HepG2 (cell line): ENCODE measurements around the gene ETHE1. TPM values are rescaled to one million over a fixed set of nuclear protein-coding genes. Genes with fewer than 3 reads are reported as not detected.

ENCODE experiments used
- ATAC-seq: fragments of 200-7000 bp; cut with Tn5 transposase; 3 replicates; pipeline ENCODE4 v1.9.1; 2020; ENCODE audit warnings: mild to moderate bottlenecking, moderate library complexity
- BruUV-seq: library from RNA; stranded (reverse); fragments of 400-500 nt; replicated peaks from 2 replicates; lab custom pipeline; 2021; lab: Mats Ljungman, UMichigan
- CTCF ChIA-PET: fragments of 300-600 bp; formaldehyde crosslinking; extraction: SDS; loops from one replicate; lab custom pipeline; 2021; ENCODE audit warnings: low total read pairs, inconsistent platforms, low intra/inter-chr PET ratio; lab: Yijun Ruan, JAX
- POLR2A ChIA-PET: fragments of 350-600 bp; sonication (Branson Sonifier 250); formaldehyde crosslinking; loops from one replicate; lab custom pipeline; 2020; ENCODE audit warnings: antibody characterized with exemption, inconsistent platforms; lab: Yijun Ruan, JAX
- DNase-seq: peaks from one replicate; pipeline ENCODE4 v3.0.0-alpha.2; 2015; ENCODE audit warnings: low spot score
- FAIRE-seq: peaks from 3 replicates; lab custom pipeline; 2011; peaks lifted over from hg19 to GRCh38; lab: Jason Lieb, UNC
- H2AFZ ChIP-seq: one replicate; pipeline ENCODE4 v1.6.1; 2011; ENCODE audit warnings: low read length, inconsistent platforms
- H3K27ac ChIP-seq: fragments of 300-600 bp; 3 replicates; pipeline ENCODE4 v1.8.0; 2011; ENCODE audit warnings: mixed run types, mild to moderate bottlenecking, mixed read lengths, low read length, inconsistent platforms; ENCODE audit not compliant: insufficient read depth; ENCODE audit errors: extremely low read length
- H3K27me3 ChIP-seq, 2 experiments: fragments of 200-600 bp in 1 of 2; 2 replicates in 1 of 2; 3 replicates in 1 of 2; pipeline versions ENCODE4 v1.6.0 to v1.8.0; 2011; ENCODE audit warnings: low read length in 2 of 2, mild to moderate bottlenecking in 2 of 2, moderate library complexity in 2 of 2, inconsistent platforms in 1 of 2; ENCODE audit not compliant: insufficient read depth in 2 of 2, control insufficient read depth in 1 of 2
- H3K36me3 ChIP-seq, 2 experiments: fragments of 200-600 bp in 1 of 2; replicated peaks in 1 of 2; 2 replicates in 1 of 2; 3 replicates in 1 of 2; pipeline versions ENCODE4 v1.5.1 to v1.8.0; 2011; ENCODE audit warnings: low read length in 2 of 2, inconsistent platforms in 1 of 2; ENCODE audit not compliant: insufficient read depth in 2 of 2, control insufficient read depth in 1 of 2
- H3K4me1 ChIP-seq: 2 replicates; pipeline ENCODE4 v1.5.1; 2012; ENCODE audit warnings: low read length, inconsistent platforms; ENCODE audit not compliant: insufficient read depth
- H3K4me2 ChIP-seq: 2 replicates; pipeline ENCODE4 v1.6.0; 2011; ENCODE audit warnings: low read depth, low read length, inconsistent platforms
- H3K4me3 ChIP-seq, 3 experiments: fragments of 200-600 bp in 1 of 3; sonication (generic), shearing (Covaris generic) in 1 of 3; replicated peaks in 1 of 3; 2 replicates each; pipeline ENCODE4 v1.5.1; 2011 to 2016; ENCODE audit warnings: low read length in 3 of 3, inconsistent platforms in 2 of 3, low read depth in 2 of 3, mild to moderate bottlenecking in 2 of 3, control low read depth in 1 of 3, mixed read lengths in 1 of 3; ENCODE audit not compliant: insufficient read depth in 1 of 3
- H3K79me2 ChIP-seq: one replicate; pipeline ENCODE4 v1.6.1; 2011; ENCODE audit warnings: low read length, inconsistent platforms; ENCODE audit not compliant: insufficient read depth
- H3K9ac ChIP-seq: 2 replicates; pipeline ENCODE4 v1.6.0; 2011; ENCODE audit warnings: mild to moderate bottlenecking, low read depth, low read length, inconsistent platforms; ENCODE audit not compliant: insufficient read depth
- H3K9me3 ChIP-seq: 2 replicates; pipeline ENCODE4 v1.5.1; 2012; ENCODE audit warnings: mild to moderate bottlenecking, low read length
- H4K20me1 ChIP-seq: 2 replicates; pipeline ENCODE4 v1.6.0; 2011; ENCODE audit warnings: inconsistent platforms, mild to moderate bottlenecking, low read length, moderate library complexity; ENCODE audit not compliant: insufficient read depth
- ATRX ChIP-seq: sonication (generic); formaldehyde crosslinking; IDR thresholded peaks from 2 replicates; pipeline ENCODE4 v1.4.0; 2020; ENCODE audit warnings: missing genetic modification reagents, borderline replicate concordance
- DMAP1 ChIP-seq: IDR thresholded peaks from 2 replicates; pipeline ENCODE4 v1.6.1; 2016
- MAZ ChIP-seq, 2 experiments: sonication (generic) in 1 of 2; formaldehyde crosslinking in 1 of 2; IDR thresholded peaks; 2 replicates each; pipeline versions ENCODE4 v1.5.0 to v1.6.1; 2012 to 2020; ENCODE audit warnings: low read depth in 2 of 2, mild to moderate bottlenecking in 2 of 2, borderline replicate concordance in 1 of 2, improper control_type of control experiment in 1 of 2, low read length in 1 of 2, missing genetic modification reagents in 1 of 2, moderate library complexity in 1 of 2
- NR2F1 ChIP-seq, 2 experiments: fragments of 450-650 bp in 1 of 2; formaldehyde crosslinking in 1 of 2; IDR thresholded peaks; 2 replicates each; pipeline versions ENCODE4 v1.5.0 to v1.6.1; 2016 to 2020; ENCODE audit warnings: mild to moderate bottlenecking in 1 of 2, missing compliant biosample characterization in 1 of 2, missing genetic modification reagents in 1 of 2, moderate library complexity in 1 of 2
- PRPF4 ChIP-seq: fragments of 200-400 bp; formaldehyde crosslinking; IDR thresholded peaks from 2 replicates; pipeline ENCODE4 v1.6.1; 2016; ENCODE audit warnings: low read length, low read depth; ENCODE audit not compliant: poor library complexity, severe bottlenecking
- ZNF431 ChIP-seq: sonication (generic); formaldehyde crosslinking; IDR thresholded peaks from 2 replicates; pipeline ENCODE4 v1.9.0; 2022; ENCODE audit warnings: missing genetic modification reagents, low read depth, mild to moderate bottlenecking, borderline replicate concordance
- WGBS: methylation state at CpG from one replicate; pipeline ENCODE4 v1.1.6; 2017; ENCODE audit warnings: low lambda C conversion rate; 5-methylcytosine and 5-hydroxymethylcytosine counted together
- in situ Hi-C: cut with HindIII; loops from 2 replicates; pipeline ENCODE4 v1.10.0; 2017; ENCODE audit warnings: low pct_unique_long_range_greater_than_20kb; ENCODE audit not compliant: extremely low pct_ligation_motif_present
- intact Hi-C: fragments of 100-400 bp; cut with micrococcal nuclease; formaldehyde crosslinking; loops from one replicate; pipeline ENCODE4 v1.10.0; 2022; ENCODE audit not compliant: unreplicated experiment
- polyA plus RNA-seq, 8 experiments: library from polyadenylated mRNA; depleted of rRNA in 3 of 8; stranded (reverse) in 7 of 8; unstranded in 1 of 8; fragments of >200 nt; fragmentation: Illumina TruSeq in 4 of 8; extraction: Trizol in 4 of 8; gene quantifications; 2 replicates each; pipeline versions ENCODE4 v1.2.1 to v1.2.3, GENCODE V29; 2011 to 2016; ENCODE audit warnings: low read depth in 4 of 8, missing spikeins in 1 of 8, mixed read lengths in 1 of 8; ENCODE audit not compliant: insufficient read depth in 1 of 8
- total RNA-seq, 5 experiments: library from RNA; depleted of rRNA; stranded (reverse); fragments of >200 nt; fragmentation: Illumina TruSeq; extraction: Trizol; gene quantifications; 2 replicates each; pipeline ENCODE4 v1.2.3, GENCODE V29; 2016; ENCODE audit warnings: low read depth in 1 of 5
- TF ChIP-seq, protein P1 (sequence below): IDR thresholded peaks from 2 replicates; pipeline ENCODE4 v1.6.1; 2016; ENCODE audit warnings: low read depth
- TF ChIP-seq, protein P2 (sequence below): sonication (generic); formaldehyde crosslinking; IDR thresholded peaks from 2 replicates; pipeline ENCODE4 v1.4.0; 2020; ENCODE audit warnings: missing genetic modification reagents, mild to moderate bottlenecking, borderline replicate concordance
- TF ChIP-seq, protein P3 (sequence below): sonication (generic); formaldehyde crosslinking; IDR thresholded peaks from 2 replicates; pipeline ENCODE4 v1.4.0; 2020; ENCODE audit warnings: missing genetic modification reagents

Gene ETHE1
- total and polyA plus RNA-seq, 2 of the 13 experiments (the other 11 are each of a cell fraction or from before 2014, with no cell fraction given) = 32.5 to 58.4 TPM

DNA sequence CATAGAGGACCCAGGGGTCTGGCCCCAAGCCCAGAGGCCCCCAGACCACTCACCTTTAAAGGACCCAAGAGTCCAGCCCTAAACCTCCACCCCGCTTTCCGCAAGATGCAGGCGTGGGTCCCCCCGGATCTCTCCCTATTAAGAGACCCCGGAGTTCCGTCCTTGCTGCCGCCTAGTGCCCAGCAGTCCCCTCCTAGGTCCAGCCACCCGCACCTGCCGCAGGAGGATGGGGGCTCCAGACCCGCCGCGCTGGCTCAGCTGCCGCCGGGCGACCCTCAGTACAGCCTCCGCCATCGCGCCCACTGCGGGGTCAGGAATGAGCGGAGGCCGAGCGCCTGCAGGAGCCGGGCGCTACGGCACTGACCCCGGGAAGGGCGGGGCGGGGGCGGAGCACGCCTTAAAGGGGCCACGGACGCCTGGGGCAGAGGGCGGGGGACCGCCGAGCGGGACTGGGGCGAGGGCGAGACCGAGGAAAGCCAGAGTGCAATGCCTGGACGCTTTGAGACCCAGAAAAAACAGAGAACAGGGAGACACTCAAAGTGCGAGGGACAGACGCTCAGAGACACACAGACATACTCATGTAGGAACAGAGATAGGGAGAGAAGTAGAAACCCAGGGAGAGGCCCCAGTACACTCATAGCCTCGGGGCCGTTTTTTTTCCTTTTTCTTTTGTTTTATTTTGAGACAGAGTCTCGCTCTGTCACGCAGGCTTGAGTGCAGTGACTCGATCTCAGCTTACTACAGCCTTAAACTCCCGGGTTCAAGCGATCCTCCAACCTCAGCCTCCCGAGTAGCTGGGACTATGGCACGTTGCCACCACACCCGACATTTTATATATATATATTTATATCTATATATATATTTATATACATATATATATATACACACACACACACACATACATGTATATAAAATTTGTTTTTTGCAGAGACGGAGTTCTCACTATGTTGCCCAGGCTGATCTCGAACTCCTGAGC, at the start of gene ETHE1 (continued):
- TF ChIP-seq NR2F1 (CRISPR knock-in tag; IDR thresholded peaks at IDR 0.05) (no peak), ZNF431 (CRISPR knock-in tag) (no peak), ATRX (no peak)

DNA sequence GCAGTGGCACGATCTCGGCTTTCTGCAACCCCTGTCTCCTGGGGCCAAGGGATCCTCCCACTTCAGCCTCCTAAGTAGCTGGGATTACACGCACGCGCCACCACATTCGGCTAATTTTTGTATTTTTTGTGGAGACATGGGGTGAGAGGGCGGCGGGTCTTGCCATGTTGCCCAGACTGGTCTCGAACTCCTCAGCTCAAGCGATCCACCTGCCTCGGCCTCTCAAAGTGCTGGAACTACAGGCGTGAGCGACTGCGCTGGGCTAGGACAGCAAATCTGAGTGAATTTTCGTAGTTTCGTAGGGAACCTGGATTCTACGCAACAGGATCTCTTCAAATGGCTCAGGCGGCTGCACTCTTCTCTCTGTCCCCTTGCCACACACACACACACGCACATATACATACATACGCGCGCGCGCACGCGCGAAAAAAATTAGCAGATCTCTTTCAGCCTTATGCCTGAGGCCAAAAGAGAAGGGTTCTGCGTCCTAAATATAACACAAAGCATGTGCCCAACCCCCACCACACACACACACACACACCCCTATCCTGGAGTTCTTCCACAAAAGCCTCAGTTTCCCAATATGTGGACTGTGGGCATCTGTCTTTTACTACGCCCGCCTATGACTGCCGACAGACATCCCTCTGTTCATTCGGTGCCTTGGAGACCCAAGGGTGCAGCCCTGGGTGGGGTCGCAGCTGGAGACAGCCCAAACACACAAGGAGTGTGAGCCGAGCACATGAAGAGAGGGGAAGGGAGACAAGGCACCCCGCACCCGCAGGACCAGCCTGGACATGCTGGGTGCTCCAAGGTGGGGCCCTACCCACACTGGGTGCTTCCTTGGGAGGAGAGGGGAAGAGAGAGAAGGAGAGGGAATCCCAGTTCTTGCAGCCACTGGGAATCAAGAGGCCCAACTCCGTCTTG, 49.2 kb upstream of the ETHE1 start:
- FAIRE-seq (no peak), ATAC-seq (no peak), DNase-seq (no peak)
- Histone ChIP-seq H3K9ac (peak overlapping the region; percentile 47; the same call in 1 of the 2 replicates), H4K20me1 (no peaks in the 10 kb centered on the region), H3K9me3 (no peaks in the 10 kb centered on the region), H2AFZ (no peak overlapping the region), H3K36me3 (0 out of 5 replicates have a peak, but pooled peaks cover 0 to 1% of the 10 kb centered on the region in 2 experiments), H3K27me3 (no peaks in the 10 kb centered on the region; a peak in 1 of 5 replicates), H3K27ac (peak overlapping the region; percentile 53), H3K4me2 (peak overlapping the region; percentile 70), H3K4me1 (peaks cover 19% of the 10 kb centered on the region; the same call in 1 of the 2 replicates), H3K79me2 (peaks cover 8% of the 10 kb centered on the region), H3K4me3 (peak overlapping the region in 2 of 3 experiments; percentile 35 to 87; a peak in 1 of 6 replicates)
- in situ Hi-C loops = no loop called here
- WGBS = 93% methylated on average over 36 of the region's 37 CpGs
- CTCF ChIA-PET = no interaction called here
- POLR2A ChIA-PET = interaction anchor here (1.8 kb wide), 1 partner anchor 21 kb away, joined by 3 read pairs; no protein-coding TSS in a partner anchor
- intact Hi-C loops = loop anchor here (1.0 kb wide), 1 partner anchor 20 kb away; the partner anchor contains the start of genes IRGQ and ZNF576
- no TSS peak for BruUV-seq
- TF ChIP-seq PRPF4 = peak; percentile 53
- TF ChIP-seq MAZ (IDR thresholded peaks at IDR 0.05; ENCODE audit: borderline replicate concordance, low read depth, low read length) = no peak
- TF ChIP-seq MAZ (CRISPR knock-in tag; IDR thresholded peaks at IDR 0.05; ENCODE audit: low read depth) = no peak
- TF ChIP-seq, protein P1, sequence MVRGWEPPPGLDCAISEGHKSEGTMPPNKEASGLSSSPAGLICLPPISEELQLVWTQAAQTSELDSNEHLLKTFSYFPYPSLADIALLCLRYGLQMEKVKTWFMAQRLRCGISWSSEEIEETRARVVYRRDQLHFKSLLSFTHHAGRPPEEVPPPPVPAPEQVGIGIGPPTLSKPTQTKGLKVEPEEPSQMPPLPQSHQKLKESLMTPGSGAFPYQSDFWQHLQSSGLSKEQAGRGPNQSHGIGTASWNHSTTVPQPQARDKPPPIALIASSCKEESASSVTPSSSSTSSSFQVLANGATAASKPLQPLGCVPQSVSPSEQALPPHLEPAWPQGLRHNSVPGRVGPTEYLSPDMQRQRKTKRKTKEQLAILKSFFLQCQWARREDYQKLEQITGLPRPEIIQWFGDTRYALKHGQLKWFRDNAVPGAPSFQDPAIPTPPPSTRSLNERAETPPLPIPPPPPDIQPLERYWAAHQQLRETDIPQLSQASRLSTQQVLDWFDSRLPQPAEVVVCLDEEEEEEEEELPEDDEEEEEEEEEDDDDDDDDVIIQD (CRISPR knock-in tag) = no peak
- TF ChIP-seq, protein P2, sequence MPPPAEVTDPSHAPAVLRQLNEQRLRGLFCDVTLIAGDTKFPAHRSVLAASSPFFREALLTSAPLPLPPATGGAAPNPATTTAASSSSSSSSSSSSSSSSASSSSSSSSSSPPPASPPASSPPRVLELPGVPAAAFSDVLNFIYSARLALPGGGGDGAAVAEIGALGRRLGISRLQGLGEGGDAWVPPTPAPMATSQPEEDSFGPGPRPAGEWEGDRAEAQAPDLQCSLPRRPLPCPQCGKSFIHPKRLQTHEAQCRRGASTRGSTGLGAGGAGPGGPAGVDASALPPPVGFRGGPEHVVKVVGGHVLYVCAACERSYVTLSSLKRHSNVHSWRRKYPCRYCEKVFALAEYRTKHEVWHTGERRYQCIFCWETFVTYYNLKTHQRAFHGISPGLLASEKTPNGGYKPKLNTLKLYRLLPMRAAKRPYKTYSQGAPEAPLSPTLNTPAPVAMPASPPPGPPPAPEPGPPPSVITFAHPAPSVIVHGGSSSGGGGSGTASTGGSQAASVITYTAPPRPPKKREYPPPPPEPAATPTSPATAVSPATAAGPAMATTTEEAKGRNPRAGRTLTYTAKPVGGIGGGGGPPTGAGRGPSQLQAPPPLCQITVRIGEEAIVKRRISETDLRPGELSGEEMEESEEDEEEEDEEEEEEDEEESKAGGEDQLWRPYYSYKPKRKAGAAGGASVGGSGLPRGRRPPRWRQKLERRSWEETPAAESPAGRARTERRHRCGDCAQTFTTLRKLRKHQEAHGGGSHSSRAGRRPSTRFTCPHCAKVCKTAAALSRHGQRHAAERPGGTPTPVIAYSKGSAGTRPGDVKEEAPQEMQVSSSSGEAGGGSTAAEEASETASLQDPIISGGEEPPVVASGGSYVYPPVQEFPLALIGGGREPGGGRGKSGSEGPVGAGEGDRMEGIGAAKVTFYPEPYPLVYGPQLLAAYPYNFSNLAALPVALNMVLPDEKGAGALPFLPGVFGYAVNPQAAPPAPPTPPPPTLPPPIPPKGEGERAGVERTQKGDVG (CRISPR knock-in tag) = 0 out of 2 replicates have a peak, but pooled peaks have one; percentile 43
- TF ChIP-seq DMAP1 (CRISPR knock-in tag) = 0 out of 2 replicates have a peak, but pooled peaks have one; percentile 1
- TF ChIP-seq, protein P3, sequence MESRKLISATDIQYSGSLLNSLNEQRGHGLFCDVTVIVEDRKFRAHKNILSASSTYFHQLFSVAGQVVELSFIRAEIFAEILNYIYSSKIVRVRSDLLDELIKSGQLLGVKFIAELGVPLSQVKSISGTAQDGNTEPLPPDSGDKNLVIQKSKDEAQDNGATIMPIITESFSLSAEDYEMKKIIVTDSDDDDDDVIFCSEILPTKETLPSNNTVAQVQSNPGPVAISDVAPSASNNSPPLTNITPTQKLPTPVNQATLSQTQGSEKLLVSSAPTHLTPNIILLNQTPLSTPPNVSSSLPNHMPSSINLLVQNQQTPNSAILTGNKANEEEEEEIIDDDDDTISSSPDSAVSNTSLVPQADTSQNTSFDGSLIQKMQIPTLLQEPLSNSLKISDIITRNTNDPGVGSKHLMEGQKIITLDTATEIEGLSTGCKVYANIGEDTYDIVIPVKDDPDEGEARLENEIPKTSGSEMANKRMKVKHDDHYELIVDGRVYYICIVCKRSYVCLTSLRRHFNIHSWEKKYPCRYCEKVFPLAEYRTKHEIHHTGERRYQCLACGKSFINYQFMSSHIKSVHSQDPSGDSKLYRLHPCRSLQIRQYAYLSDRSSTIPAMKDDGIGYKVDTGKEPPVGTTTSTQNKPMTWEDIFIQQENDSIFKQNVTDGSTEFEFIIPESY (CRISPR knock-in tag) = 0 out of 2 replicates have a peak, but pooled peaks have one; percentile 39
